PC-3 (cell line): Measurements from ENCODE around the gene SLC35B1.

Experiments
- CTCF ChIP-seq: fragments of 300-600 bp; sonication (generic); conservative IDR thresholded peaks from 2 replicates; pipeline ENCODE4 v1.5.1; 2017; ENCODE audit warnings: antibody characterized with exemption, low read depth, mild to moderate bottlenecking, low read length
- EZH2 ChIP-seq: fragments of 300-600 bp; sonication (generic); IDR thresholded peaks from one replicate; pipeline ENCODE4 v1.6.1; 2017; ENCODE audit warnings: antibody characterized with exemption, mild to moderate bottlenecking, low read length; ENCODE audit not compliant: unreplicated experiment
- EZH2phosphoT487 ChIP-seq: fragments of 300-600 bp; sonication (generic); IDR thresholded peaks from 2 replicates; pipeline ENCODE4 v1.6.1; 2018; ENCODE audit warnings: mild to moderate bottlenecking, antibody characterized with exemption, low read length, borderline replicate concordance

GRCh38 chr17:49705254-49705653 is 2.5 kb downstream of the SLC35B1 start:
- no peak for TF ChIP-seq CTCF
- no peak for TF ChIP-seq EZH2
- no peak for TF ChIP-seq EZH2phosphoT487
